Measurements from ENCODE around the gene CDK5RAP2.
A peak's percentile ranks its signal among the peaks of the same experiment; 100 is the strongest.
"Not testable (repeated sequence)": the region's sequence is repeated elsewhere in the genome, so short reads cannot be mapped to it uniquely, and the experiment has no call there.

Gene CDK5RAP2

DNA sequence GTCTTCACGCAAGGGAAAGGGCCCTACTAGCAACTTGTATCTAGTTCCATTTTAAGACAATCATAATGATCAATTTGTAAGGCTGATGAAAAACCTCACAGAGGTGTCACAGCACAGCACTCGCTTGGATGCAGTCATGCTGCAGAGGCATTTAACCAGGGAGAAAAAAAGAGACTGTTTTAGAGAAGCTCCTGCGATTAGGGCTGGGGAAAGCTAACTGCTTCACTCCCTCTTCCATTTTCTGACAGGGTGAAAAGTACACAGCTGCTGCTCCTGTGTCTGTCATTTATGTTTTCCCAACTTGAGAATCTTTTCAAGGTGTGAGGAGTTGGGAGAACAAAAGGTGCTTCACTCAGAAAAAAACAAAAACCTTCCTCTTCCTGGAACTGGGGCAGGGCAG is 106.4 kb downstream of the CDK5RAP2 start:
- ATAC-seq (no peak), DNase-seq (no peak)

DNA sequence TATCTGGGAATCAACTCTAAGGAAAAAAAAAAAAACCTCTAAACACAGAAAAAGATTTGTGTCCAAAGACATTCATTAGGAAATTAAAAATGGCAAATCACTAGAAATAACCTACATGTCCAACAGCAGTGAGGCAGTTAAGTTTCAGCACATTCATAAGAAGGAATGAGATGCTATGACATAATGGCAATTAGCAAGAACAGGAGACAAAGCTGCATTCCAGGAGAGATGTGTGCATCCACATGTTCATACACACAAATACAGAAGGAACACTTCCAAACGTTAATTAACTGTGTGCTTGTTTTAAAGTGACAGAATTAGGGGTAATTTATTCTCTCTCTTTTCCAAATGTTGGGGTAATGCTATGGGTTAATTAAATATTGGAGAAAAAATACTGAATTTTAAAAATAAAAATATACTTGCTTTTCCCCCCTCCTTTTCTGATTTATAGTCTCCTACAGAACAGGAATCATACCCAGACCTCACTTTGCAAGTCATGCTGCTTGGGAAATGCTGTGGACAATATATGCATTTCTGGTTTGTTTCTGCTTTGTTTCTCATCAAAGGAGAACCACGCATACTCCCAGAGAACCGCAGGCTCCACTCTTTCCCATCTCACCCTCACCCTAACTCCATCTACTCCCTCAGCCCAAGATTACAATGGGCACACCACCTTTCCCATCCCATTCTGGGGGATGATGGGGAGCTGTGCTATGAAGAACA is 114.1 kb downstream of the CDK5RAP2 start:
- no peak for ATAC-seq

DNA sequence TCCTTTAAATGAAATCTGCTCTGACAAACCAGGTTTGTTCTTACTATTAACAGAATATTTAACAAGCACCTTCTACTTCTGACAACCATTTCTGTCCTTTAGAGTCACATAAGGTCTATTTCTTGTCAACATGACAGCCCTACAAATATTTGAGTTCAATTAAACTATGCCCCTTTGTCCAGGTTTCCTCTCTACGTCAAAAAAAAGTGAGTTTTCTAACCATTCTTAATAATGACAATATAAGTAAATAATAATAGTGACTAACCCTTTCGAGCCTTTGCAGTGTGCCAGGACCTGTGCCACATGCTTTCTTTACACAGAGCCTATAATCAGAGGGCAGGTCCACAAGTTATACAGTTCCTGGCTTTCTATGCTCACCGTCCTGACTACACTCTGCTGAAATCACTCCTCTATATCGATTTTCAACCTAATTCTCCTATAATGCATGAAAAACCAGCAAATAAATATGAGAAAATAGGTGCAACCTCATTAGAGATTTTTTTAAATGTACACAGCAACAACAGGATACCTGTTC is 115.0 kb downstream of the CDK5RAP2 start:
- DNase-seq (no peak), ATAC-seq (no peak)

More for the DNA sequence above, 114.1 kb downstream of the CDK5RAP2 start:
- DNase-seq: no peak

DNA sequence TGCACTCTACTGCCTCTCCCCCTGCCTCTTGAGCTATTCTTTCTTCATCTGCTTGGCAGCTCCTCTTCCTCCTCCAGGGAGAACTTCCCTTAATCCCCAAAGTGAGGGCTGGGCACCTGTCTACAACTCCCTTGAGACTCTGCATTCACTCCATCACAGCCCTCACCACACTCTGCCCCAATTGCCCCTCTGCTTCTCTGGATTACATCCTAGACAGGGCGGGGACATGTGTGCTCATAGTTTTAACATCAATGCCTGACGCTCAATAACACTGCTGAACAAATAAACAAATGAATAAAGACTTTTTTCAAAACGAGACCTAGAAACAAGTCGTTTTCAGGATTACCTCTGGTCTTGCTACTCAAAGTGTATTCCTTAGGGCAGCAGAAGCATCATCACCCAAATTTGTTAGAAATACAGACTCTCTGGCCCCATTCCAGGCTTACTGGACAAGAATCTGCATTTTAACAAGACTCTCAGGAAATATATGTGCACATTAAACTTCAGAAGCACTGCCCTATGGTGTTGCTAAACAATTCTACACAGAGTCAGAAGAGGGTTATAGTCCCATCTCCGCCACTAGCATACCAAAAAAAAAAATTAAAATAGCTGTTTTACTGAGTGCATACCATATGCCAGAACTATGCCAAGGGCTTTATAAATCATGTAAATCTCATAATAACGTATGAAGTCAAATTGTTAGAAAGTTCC is 115.6 kb downstream of the CDK5RAP2 start:
- DNase-seq: no peak
- no peak for ATAC-seq

DNA sequence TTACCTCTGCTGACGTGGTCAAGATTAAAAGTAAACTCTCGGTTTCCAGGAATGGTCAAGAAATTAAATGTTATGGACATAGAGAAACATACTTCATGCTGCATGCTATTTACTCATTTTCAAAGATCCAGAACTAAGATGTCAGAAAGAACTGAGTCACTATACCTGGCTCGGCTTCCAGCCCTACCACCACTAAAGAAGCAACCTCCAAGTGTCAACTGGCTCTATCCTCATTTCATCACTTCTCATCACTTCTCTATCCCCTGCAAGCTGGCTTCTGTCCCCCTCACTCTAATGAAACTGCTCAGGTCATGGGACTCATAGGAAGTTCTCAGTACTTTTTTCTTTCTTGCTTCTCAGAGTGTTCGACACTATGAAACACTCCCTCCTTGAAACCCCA is 116.2 kb downstream of the CDK5RAP2 start:
- no peak for DNase-seq

DNA sequence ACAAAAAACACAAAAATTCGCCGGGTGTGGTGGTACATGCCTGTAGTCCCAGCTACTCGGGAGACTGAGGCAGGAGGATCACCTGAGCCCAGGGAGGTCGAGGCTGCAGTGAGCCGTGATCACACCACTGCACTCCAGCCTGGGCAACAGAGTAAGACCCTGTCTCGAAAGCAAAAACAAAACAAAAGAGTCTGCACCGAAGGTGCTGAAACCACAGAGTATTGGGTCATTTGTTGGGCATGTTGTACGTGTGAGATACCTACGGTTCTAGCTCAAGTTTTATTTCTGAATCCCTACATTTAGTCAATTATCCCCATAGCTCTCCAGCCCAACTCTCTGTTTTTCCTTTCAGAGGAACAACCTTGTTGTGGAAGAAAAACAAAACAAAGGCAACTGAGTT is 118.3 kb downstream of the CDK5RAP2 start:
- not testable (repeated sequence) for DNase-seq, ATAC-seq

More for the DNA sequence above, 116.2 kb downstream of the CDK5RAP2 start:
- ATAC-seq: no peak

DNA sequence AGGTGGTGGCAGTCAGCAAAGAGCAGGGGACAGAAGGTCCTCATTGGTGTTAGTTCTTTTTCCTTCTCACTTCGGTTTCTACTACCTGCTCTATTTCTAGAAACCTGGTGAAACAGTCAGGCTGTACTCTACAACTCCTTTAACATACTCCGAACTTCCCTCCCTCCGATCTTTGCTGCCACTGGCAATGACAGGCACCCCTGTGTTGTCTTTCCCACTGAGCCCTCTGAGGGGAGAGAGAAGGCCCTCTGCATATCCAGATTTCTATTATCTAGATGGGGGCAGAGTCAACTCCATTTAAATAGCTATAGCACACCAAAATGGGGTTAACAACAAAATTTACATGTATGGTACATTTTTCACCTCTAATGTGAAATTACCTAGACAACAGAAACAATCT is 123.7 kb downstream of the CDK5RAP2 start:
- no peak for ATAC-seq
- no peak for DNase-seq

DNA sequence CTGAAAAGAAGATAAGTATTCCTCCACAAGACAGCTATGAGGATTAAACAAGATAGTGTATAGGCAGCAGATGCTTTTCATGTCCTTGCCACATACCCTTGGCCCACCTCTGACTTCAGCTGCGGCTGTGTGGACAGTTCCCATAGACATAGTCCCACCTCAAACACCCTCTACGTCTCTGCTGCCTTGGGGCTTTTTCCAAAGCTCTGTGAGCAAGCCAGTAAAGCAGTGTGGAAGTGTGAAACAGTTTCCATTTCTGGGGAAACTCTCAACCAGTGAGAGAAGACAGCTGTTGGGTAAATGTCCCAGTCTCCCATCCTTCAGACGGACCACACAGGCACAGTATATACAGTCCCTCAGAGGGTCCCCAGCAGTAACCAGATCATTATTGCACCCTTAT is 125.5 kb downstream of the CDK5RAP2 start:
- ATAC-seq: no peak
- no peak for DNase-seq

DNA sequence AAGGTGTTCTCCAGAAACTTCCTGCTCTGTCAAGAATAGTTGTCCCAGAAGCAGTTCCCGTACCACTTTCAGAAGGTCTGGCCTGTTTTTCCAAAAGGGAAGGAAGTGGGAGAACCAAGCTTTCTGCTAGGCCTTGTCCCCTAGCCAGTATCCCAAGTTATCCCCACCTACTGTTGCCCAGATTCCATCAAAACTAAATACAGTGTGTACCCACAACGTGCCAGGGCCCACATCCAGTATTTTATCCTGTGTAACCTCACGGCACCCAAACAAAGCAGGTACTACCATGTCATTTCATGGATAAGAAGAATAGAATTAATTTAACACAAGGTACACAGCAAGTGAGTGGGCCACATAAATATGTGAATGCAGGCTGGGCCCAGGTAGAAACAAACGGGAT is 126.2 kb downstream of the CDK5RAP2 start:
- no peak for ATAC-seq

DNA sequence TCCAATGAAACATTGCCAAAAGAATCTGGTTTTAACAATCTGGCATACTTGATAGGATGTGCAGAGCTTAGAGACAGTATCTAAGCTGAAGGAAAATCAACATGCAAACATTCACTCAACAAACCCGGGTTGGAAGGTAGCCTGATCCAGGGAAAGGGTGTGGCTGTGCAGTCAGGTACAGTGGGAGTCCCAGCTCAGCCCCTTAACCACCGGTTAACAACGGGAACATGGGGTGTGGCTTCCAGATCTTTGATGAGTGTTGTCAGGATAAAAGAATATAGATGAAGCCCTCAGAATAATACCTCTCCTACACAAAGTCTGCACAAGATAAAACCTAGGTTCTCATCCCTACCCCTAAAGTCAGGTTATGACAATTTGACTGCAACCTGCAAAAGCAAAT is 127.3 kb downstream of the CDK5RAP2 start:
- DNase-seq (no peak), ATAC-seq (no peak)

More for the DNA sequence above, 126.2 kb downstream of the CDK5RAP2 start:
- DNase-seq: no peak

DNA sequence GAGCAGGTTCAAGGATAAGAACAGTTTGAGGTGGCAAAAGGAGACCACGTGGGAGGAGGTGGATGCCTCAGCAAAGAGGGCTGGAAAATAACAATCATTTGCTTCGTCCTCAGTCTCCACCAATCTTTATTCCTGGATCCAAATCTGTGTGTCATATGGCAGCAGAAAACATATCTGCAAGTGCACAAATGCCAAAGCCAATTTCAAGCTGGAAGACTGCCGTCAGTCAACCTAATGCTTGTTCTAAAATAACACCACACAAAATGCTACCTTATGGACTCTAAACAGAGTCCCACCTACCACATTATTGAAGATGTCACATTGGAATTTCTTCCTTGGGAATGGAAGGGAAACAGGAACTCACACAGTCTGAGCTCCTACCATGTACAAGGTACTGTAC is 129.1 kb downstream of the CDK5RAP2 start:
- DNase-seq: no peak
- no peak for ATAC-seq

DNA sequence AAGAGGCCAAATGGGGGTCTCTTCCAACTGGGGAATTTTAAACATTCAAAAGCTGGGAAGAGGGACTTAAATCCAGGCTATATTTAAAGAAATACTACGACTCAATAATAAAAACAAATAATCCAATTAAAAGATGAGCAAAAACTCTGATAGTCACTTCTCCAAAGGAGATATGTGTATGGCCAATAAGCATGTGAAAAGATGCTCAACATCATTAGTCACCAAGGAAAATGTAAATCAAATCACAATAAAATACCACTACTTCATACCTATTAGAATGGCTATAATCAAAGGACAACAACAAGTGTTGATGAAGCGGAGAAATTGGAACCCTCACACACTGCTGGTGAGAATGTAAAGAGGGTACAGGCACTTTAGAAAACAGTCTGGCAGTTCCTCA is 130.4 kb downstream of the CDK5RAP2 start:
- DNase-seq (no peak), ATAC-seq (no peak)

DNA sequence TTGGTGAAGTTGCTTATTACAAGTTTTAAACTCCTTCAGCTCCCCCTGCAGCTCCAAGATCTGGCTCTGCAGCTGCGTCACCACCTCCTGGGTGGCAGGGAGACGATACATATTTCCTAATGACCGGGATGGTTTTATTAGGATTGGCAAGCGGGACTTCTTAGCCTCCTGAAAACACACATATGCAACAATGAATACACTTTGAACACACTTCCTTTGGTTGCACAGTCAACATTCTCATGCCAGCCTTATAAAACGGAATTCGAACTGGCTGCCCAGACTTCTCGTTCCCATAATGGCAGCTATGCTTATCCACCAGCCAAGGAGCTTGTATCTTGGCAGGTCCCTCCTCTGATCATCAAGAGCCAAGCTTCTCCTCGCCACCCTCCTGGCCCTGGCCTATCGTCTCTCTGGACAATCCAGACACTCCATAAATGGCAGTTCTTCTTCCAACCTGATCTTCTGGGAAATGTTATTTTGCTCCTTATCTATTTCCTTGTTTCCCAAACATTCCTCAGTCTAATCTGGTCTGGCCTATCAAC is 131.9 kb downstream of the CDK5RAP2 start:
- DNase-seq (no peak), ATAC-seq (no peak)

DNA sequence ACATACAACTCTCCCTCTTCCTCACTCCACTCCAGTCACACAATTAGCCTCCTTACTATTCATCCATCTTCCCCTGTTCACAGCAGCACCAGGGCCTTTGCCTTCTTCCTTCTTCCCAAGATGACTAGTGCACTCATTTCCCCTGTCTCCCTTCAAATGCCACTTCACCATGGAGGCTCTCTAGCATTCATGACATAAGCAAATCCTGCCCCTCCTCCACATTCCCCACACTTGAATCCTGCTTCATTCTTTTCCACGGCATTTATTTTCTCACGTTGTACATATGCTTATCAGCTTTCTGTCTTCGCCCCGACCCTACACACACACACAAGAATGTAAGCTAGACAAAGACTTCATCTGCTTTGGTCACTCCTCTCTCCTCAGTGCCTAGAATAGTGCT is 133.3 kb downstream of the CDK5RAP2 start:
- DNase-seq: no peak
- ATAC-seq: no peak

DNA sequence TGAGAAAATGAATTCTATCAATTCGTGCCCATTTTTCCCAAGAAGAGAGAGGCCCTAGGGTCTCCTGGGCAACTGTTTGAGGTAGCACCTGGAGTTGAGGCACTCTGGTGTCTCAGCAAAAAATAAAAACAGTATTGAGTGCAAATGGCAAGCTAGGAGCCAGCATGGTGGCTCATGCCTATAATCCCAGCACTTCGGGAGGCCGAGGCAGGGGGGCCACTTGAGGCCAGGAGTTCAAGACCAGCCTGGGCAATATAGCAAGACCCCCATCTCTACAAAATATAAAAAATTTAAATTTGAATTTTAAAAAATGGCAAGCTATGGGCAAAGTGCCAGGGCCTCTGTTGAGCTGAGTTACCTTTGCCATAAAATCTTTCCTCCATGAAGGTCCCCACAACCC is 136.0 kb downstream of the CDK5RAP2 start:
- no peak for DNase-seq
- no peak for ATAC-seq

DNA sequence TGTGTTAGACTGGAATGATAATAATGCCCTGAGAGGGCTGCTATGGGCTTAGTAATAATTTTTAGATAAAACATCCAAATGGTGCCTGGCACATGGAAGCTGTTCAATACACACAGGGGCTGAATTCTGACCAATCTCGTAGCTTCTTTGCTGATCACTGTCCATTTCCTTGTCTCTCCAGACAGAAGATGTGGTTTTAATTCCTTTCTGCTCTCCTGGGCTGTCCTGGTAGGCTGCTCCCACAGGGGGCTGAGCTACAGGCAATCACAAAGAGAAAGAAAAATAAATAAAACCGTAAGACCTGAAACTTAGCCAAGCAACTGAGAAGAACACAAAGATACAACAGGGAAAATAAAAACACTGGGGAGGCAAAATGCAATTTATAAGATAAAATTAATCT is 136.5 kb downstream of the CDK5RAP2 start:
- DNase-seq: no peak
- ATAC-seq: no peak

DNA sequence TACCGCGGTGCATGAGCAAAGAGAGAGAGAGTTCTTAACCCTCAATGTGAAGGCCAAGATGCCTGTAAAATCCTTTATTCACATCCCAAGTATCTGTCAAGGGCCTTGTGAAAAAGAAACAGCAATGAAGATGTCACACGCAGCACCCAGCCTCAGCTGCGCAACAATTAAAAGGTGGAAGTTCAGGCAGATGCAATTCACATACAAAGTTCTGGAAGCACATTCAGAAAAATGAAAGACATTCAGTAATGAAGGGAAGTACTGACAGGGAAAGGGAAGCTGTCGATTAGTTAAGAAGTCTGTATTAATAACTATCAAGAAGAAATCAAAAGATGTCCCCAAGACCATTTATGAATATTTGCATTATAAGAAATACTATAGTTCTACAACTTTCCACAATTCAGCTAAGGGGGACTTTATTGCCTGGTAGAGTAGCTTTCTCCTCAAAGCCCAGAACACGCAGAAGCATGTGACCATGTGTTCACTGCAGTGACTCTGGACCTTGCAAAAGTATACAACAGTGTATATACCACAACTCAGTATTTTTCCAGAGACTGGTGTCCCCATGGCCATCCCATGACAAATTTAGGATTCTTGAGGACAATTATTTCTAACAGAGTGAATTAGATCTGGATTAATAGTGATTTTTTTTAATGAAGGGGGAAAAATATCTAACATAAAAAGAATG is 137.5 kb downstream of the CDK5RAP2 start:
- DNase-seq (no peak), ATAC-seq (no peak)

DNA sequence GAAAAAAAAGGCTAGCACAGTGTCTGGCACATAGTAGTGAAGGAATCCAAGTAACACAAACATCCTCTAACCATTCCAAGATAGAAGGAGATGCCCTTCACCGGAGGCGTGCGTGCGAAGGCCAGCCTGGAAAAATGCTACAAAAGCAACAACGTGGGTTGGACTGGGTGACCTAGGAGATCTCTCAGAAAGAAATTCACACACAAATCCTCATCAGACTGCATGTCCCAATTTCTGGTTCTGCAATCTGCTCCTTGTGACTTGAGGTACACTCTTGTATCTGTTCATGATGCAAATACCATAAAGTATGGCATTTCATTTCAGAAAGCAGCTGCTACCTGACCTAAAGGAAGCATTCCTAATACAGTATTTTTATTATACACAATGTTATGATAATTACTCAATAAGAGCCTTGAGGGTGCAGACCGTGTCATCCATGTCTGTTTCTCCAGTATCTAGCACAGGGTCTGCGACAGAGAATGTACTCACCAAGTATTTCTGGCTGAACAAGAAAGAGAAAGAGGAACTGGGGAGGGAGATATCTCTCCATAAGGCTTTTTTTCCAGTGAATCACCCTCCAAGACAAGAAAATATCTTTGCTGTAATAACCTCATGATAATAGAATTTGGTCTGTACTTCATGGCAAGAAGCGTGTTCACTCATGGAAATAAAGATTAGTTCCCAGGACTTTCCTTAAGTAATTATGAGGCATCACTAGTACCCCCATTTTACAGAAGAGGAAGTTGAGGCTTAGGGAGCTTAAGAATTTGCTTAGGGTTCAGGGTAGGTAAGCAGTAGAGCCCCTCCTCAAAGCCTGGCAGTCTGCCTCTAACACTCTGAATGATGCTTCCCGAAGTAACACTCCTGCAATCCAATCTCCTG is 138.3 kb downstream of the CDK5RAP2 start:
- DNase-seq: no peak
- ATAC-seq: no peak

DNA sequence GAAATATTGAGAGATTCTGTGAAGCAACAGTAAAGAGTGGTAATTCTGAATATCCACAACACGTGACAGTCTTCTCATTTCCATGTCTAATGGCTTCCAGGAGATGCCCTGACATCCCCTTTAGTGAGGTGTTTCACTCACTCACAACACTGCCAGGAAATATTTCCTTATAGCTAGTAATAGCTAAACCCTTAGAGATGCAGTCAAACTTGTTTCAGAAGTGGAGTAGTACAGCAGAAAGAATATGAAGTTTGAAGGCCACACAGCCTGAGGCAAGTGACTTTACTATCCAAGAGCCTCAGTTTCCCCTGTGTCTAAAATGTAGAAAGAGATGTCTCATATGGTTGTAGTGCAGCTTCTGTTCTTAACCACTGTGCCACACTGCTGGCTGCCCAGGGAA is 139.2 kb downstream of the CDK5RAP2 start:
- DNase-seq (no peak), ATAC-seq (no peak)

DNA sequence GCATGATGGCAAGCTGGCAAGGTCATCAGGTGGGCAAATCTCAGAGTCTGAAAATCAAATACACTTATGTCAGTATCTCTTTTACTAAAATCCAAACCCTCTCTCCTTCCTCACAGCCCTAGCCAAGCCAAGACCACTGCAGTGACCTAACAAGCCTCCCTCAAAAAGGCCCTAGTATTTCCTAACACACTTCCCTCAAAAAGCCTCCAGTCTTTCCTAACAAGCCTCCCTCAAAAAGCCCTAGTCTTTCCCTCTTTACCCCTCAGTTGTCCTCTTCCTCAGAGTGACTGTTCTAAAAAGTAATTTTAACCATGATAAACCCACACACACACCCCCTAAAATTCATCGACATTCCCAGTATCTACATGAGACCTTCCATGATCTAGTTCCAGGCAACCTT is 140.0 kb downstream of the CDK5RAP2 start:
- ATAC-seq (no peak), DNase-seq (no peak)

DNA sequence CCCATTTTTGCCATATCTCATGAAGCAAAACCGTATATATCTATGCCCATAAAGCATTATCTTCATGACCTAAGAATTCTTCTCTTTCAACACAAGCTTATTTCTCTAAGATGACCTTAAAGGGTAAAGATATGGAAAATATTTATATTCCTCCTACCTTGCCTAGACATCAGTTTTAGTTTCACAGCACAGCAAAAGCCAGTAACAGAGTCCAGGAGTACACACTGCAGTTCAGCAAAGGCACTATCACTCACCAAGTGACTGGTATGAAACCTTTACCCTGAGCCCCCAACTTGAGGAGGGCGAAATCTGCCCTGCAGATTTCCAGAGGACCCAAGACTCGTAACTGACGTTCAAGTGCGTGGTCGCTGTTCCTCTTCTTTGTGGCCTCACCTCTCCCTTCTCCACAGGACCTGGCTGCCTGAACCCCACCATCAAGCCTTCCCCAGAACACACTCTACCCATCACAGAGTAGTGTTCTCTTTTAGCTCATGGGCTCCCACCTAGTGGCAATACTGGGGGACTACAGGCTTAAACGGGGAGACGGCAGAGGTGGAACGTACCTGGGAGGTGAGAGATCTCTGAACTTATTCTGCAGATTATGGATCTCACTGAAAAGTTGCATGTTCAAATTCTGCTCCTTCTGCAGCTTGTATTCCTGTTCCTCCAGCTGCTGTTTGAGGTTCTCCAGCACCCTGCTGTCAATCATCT is 141.0 kb downstream of the CDK5RAP2 start:
- ATAC-seq (peak; percentile 64), DNase-seq (peak; percentile 14)

All from stimulated activated naive CD8-positive, alpha-beta T cell treated with anti-CD3 and anti-CD28 coated beads, Interleukin-15, Interleukin-2, amounts not matched to agents 100 U/mL and 50 U/mL, for 24 hours (primary cell).